ENCODE data around the gene PAGR1. TPM values are rescaled to one million over a fixed set of nuclear protein-coding genes. Genes with fewer than 3 reads are reported as not detected.

Gene PAGR1
- total and polyA plus RNA-seq, 2 of the 13 experiments (the other 11 are each of a cell fraction or from before 2014, with no cell fraction given): 9.8 to 66.4 TPM

DNA sequence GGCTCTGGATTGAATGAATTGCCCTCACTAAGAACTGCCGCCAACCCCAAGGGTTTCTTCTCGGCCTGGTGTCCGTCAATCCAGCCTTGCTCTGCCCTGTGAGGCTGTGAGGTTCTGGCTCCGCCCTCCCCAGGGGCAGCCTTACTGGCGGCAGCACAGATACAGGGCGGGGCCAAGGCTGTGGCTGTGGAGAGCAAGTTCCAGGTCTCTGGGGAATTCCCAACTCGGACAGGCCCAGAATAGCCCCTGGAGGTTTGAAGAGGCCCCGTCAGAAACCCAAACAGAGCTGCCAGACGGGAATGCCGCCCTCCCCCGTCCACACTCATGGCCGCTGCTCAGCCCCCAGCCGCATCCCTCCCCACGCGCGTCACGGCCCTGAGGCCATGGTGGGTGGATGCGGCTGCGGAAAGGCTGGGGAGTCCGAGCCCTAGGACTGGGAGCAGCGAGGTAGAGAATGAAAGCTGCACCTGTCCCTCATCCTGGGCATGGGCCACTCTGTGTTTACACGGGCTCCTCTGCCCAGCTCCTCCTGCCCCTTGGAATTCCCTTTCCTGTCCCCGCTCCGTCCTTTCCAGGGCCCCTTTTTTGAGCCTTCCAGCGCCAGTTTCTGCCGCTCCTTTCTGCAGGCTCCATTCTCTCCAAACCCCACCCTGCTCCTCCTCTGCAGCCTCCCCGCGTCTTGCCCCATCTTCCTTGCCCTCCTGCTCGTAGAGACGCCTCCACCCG is 4.6 kb upstream of the PAGR1 start (continued):
- TF ChIP-seq, protein P1, sequence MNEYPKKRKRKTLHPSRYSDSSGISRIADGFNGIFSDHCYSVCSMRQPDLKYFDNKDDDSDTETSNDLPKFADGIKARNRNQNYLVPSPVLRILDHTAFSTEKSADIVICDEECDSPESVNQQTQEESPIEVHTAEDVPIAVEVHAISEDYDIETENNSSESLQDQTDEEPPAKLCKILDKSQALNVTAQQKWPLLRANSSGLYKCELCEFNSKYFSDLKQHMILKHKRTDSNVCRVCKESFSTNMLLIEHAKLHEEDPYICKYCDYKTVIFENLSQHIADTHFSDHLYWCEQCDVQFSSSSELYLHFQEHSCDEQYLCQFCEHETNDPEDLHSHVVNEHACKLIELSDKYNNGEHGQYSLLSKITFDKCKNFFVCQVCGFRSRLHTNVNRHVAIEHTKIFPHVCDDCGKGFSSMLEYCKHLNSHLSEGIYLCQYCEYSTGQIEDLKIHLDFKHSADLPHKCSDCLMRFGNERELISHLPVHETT (CRISPR knock-in tag; conservative IDR thresholded peaks at IDR 0.05): peak; percentile 47; the same call in 1 of the 2 replicates
- TF ChIP-seq, protein P2, sequence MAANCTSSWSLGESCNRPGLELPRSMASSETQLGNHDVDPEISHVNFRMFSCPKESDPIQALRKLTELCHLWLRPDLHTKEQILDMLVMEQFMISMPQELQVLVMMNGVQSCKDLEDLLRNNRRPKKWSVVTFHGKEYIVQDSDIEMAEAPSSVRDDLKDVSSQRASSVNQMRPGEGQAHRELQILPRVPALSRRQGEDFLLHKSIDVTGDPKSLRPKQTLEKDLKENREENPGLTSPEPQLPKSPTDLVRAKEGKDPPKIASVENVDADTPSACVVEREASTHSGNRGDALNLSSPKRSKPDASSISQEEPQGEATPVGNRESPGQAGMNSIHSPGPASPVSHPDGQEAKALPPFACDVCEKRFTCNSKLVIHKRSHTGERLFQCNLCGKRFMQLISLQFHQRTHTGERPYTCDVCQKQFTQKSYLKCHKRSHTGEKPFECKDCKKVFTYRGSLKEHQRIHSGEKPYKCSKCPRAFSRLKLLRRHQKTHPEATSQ (CRISPR knock-in tag; IDR thresholded peaks at IDR 0.05; ENCODE audit: borderline replicate concordance): no peak
- TF ChIP-seq MZF1 (CRISPR knock-in tag; IDR thresholded peaks at IDR 0.05; ENCODE audit: borderline replicate concordance) (0 out of 2 replicates have a peak, but pooled peaks have one; percentile 77), SMAD9 (CRISPR knock-in tag; IDR thresholded peaks at IDR 0.05) (0 out of 2 replicates have a peak, but pooled peaks have one; percentile 37), ZFP82 (CRISPR knock-in tag; IDR thresholded peaks at IDR 0.05; ENCODE audit: borderline replicate concordance) (no peak), ZNF484 (CRISPR knock-in tag; IDR thresholded peaks at IDR 0.05; ENCODE audit: borderline replicate concordance, low read depth) (no peak), ETV5 (CRISPR knock-in tag; IDR thresholded peaks at IDR 0.05; ENCODE audit: borderline replicate concordance) (peak; percentile 53; the same call in 1 of the 2 replicates), MYNN (CRISPR knock-in tag; IDR thresholded peaks at IDR 0.05; ENCODE audit: low read depth) (no peak), ZNF253 (CRISPR knock-in tag; IDR thresholded peaks at IDR 0.05; ENCODE audit: borderline replicate concordance) (peak; percentile 87; the same call in 1 of the 2 replicates), ZNF615 (CRISPR knock-in tag; IDR thresholded peaks at IDR 0.05; ENCODE audit: borderline replicate concordance) (peak; percentile 43; the same call in 1 of the 2 replicates), NCOA1 (CRISPR knock-in tag; IDR thresholded peaks at IDR 0.05) (no peak), NFKB2 (CRISPR knock-in tag; IDR thresholded peaks at IDR 0.05; ENCODE audit: borderline replicate concordance) (peak; percentile 80; the same call in 1 of the 2 replicates), ZNF737 (CRISPR knock-in tag; IDR thresholded peaks at IDR 0.05; ENCODE audit: borderline replicate concordance) (no peak), RBM39 (IDR thresholded peaks at IDR 0.05; ENCODE audit: low read depth, low read length, poor library complexity, severe bottlenecking) (peak; percentile 65), MTF2 (CRISPR knock-in tag; IDR thresholded peaks at IDR 0.05; ENCODE audit: borderline replicate concordance) (no peak), ZNF343 (CRISPR knock-in tag; IDR thresholded peaks at IDR 0.05) (peak; percentile 60; the same call in 1 of the 2 replicates), PHB2 (IDR thresholded peaks at IDR 0.05; ENCODE audit: partially characterized antibody) (no peak), SMARCC2 (IDR thresholded peaks at IDR 0.05) (no peak), PRMT3 (CRISPR knock-in tag; IDR thresholded peaks at IDR 0.05; ENCODE audit: borderline replicate concordance, low read depth) (no peak), ARNTL (CRISPR knock-in tag; IDR thresholded peaks at IDR 0.05) (no peak), ADNP (CRISPR knock-in tag; IDR thresholded peaks at IDR 0.05) (no peak), ZNF547 (CRISPR knock-in tag; IDR thresholded peaks at IDR 0.05) (no peak), SATB2 (CRISPR knock-in tag; IDR thresholded peaks at IDR 0.05) (no peak), MATR3 (CRISPR knock-in tag; IDR thresholded peaks at IDR 0.05) (no peak), ZNF781 (CRISPR knock-in tag; IDR thresholded peaks at IDR 0.05; ENCODE audit: borderline replicate concordance, not compliant biosample characterization) (peak; percentile 88), JUN (CRISPR knock-in tag; IDR thresholded peaks at IDR 0.05) (no peak), HNRNPH1 (optimal IDR thresholded peaks at IDR 0.05; ENCODE audit: low read depth, low read length) (peak; percentile 55)
- TF ChIP-seq, protein P3, sequence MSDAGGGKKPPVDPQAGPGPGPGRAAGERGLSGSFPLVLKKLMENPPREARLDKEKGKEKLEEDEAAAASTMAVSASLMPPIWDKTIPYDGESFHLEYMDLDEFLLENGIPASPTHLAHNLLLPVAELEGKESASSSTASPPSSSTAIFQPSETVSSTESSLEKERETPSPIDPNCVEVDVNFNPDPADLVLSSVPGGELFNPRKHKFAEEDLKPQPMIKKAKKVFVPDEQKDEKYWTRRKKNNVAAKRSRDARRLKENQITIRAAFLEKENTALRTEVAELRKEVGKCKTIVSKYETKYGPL (CRISPR knock-in tag; IDR thresholded peaks at IDR 0.05): no peak

Data from HepG2 (cell line).